ENCODE measurements around the gene VIPR2. TPM values are rescaled to one million over a fixed set of nuclear protein-coding genes. Genes with fewer than 3 reads are reported as not detected.
"Not testable (repeated sequence)": the region's sequence is repeated elsewhere in the genome, so short reads cannot be mapped to it uniquely, and the experiment has no call there.

Gene VIPR2
- total RNA-seq, 1 experiment from 2014 or later = not detected

GRCh38 chr7:159125104-159125954, 19.3 kb downstream of the VIPR2 start:
- ChIA-PET CTCF (no interaction called here), POLR2A (ENCODE audit: low non-redundant PET) (no interaction called here)
- no peaks in the 10 kb centered on the region for H3K36me3 ChIP-seq (ENCODE audit: insufficient read depth, low read length, poor library complexity, severe bottlenecking)
- intact Hi-C loops (cut with micrococcal nuclease; ENCODE audit: unreplicated experiment) = no loop called here
- no peaks in the 10 kb centered on the region for H3K9me3 ChIP-seq (ENCODE audit: low read depth, low read length, poor library complexity, severe bottlenecking)
- no peak overlapping the region for H3K4me3 ChIP-seq (ENCODE audit: low read depth, low read length, poor library complexity, severe bottlenecking)
- H3K27ac ChIP-seq (ENCODE audit: low read depth, low read length, poor library complexity, severe bottlenecking) = no peak overlapping the region
- H3K27me3 ChIP-seq (replicated peaks; ENCODE audit: insufficient read depth, low read depth, low read length, poor library complexity) = peaks cover 31% of the 10 kb centered on the region
- DNase-seq (ENCODE audit: low spot score) = no peak
- no TSS peak for BruUV-seq (replicated peaks)
- TF ChIP-seq CTCF (conservative IDR thresholded peaks at IDR 0.05; ENCODE audit: low read depth, low read length) (no peak), EZH2 (IDR thresholded peaks at IDR 0.05; ENCODE audit: borderline replicate concordance, low read depth, low read length, poor library complexity, severe bottlenecking) (no peak)
- H3K4me1 ChIP-seq (ENCODE audit: insufficient read depth, low read length, poor library complexity, severe bottlenecking) = no peaks in the 10 kb centered on the region

GRCh38 chr7:159123793-159124192, 20.9 kb downstream of the VIPR2 start:
- H3K27me3 ChIP-seq (replicated peaks; ENCODE audit: insufficient read depth, low read depth, low read length, poor library complexity) = peaks cover 31% of the 10 kb centered on the region
- DNase-seq (ENCODE audit: low spot score); H3K4me3 ChIP-seq (ENCODE audit: low read depth, low read length, poor library complexity, severe bottlenecking); intact Hi-C loops (cut with micrococcal nuclease; ENCODE audit: unreplicated experiment); BruUV-seq (replicated peaks); H3K27ac ChIP-seq (ENCODE audit: low read depth, low read length, poor library complexity, severe bottlenecking); POLR2A ChIA-PET (ENCODE audit: low non-redundant PET); H3K4me1 ChIP-seq (ENCODE audit: insufficient read depth, low read length, poor library complexity, severe bottlenecking); H3K9me3 ChIP-seq (ENCODE audit: low read depth, low read length, poor library complexity, severe bottlenecking); CTCF ChIA-PET; H3K36me3 ChIP-seq (ENCODE audit: insufficient read depth, low read length, poor library complexity, severe bottlenecking): not testable (repeated sequence)

- DNase-seq (ENCODE audit: low spot score); H3K4me3 ChIP-seq (ENCODE audit: low read depth, low read length, poor library complexity, severe bottlenecking); H3K36me3 ChIP-seq (ENCODE audit: insufficient read depth, low read length, poor library complexity, severe bottlenecking); intact Hi-C loops (cut with micrococcal nuclease; ENCODE audit: unreplicated experiment); POLR2A ChIA-PET (ENCODE audit: low non-redundant PET); H3K4me1 ChIP-seq (ENCODE audit: insufficient read depth, low read length, poor library complexity, severe bottlenecking); H3K9me3 ChIP-seq (ENCODE audit: low read depth, low read length, poor library complexity, severe bottlenecking); H3K27ac ChIP-seq (ENCODE audit: low read depth, low read length, poor library complexity, severe bottlenecking); BruUV-seq (replicated peaks): not testable (repeated sequence)
- CTCF ChIA-PET = interaction anchor here (0.6 kb wide), 1 partner anchor 11 kb away, joined by 4 read pairs; no protein-coding TSS in a partner anchor
- H3K27me3 ChIP-seq (replicated peaks; ENCODE audit: insufficient read depth, low read depth, low read length, poor library complexity) = peaks cover 31% of the 10 kb centered on the region
Observed at GRCh38 chr7:159123294-159123693, 21.4 kb downstream of the VIPR2 start.

GRCh38 chr7:159122276-159122675, 22.4 kb downstream of the VIPR2 start:
- ChIA-PET POLR2A (ENCODE audit: low non-redundant PET) (no interaction called here), CTCF (no interaction called here)

More at GRCh38 chr7:159122276-159122675, 22.4 kb downstream of the VIPR2 start:
- Histone ChIP-seq H3K36me3 (ENCODE audit: insufficient read depth, low read length, poor library complexity, severe bottlenecking) (no peaks in the 10 kb centered on the region), H3K27ac (ENCODE audit: low read depth, low read length, poor library complexity, severe bottlenecking) (no peak overlapping the region), H3K4me1 (ENCODE audit: insufficient read depth, low read length, poor library complexity, severe bottlenecking) (no peaks in the 10 kb centered on the region), H3K4me3 (ENCODE audit: low read depth, low read length, poor library complexity, severe bottlenecking) (no peak overlapping the region), H3K27me3 (replicated peaks; ENCODE audit: insufficient read depth, low read depth, low read length, poor library complexity) (peaks cover 38% of the 10 kb centered on the region), H3K9me3 (ENCODE audit: low read depth, low read length, poor library complexity, severe bottlenecking) (no peaks in the 10 kb centered on the region)
- intact Hi-C loops (cut with micrococcal nuclease; ENCODE audit: unreplicated experiment) = no loop called here
- no peak for DNase-seq (ENCODE audit: low spot score)
- BruUV-seq (replicated peaks) = no TSS peak
- TF ChIP-seq EZH2 (IDR thresholded peaks at IDR 0.05; ENCODE audit: borderline replicate concordance, low read depth, low read length, poor library complexity, severe bottlenecking) = no peak
- TF ChIP-seq CTCF (conservative IDR thresholded peaks at IDR 0.05; ENCODE audit: low read depth, low read length) = no peak
